Measurements from ENCODE around the gene ZNF544. TPM values are rescaled to one million over a fixed set of nuclear protein-coding genes. Genes with fewer than 3 reads are reported as not detected.
A peak's percentile ranks its signal among the peaks of the same experiment; 100 is the strongest.
"Not testable (repeated sequence)": the region's sequence is repeated elsewhere in the genome, so short reads cannot be mapped to it uniquely, and the experiment has no call there.

ZNF544 gene
- total RNA-seq, 1 donor from 2014 or later, result 20.1 TPM

GRCh38 chr19:58252102-58252685 is 23.5 kb downstream of the ZNF544 start:
- peaks cover 95% of the 10 kb centered on the region for H3K9me3 ChIP-seq
- intact Hi-C loops (cut with DNase I), result no loop called here

DNA sequence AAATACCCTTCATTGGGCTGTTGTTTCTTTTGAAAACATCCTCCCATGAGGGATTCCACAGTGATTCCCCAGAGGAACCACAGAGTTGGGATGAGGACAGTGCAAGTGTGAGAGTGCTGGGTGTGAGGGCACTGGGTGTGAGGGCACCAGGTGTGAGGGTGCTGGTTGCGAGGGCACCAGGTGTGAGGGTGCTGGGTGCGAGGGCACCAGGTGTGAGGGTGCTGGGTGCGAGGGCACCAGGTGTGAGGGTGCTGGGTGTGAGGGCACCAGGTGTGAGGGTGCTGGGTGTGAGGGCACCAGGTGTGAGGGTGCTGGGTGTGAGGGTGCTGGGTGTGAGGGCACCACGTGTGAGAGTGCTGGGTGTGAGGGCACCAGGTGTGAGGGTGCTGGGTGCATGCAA is 29.5 kb downstream of the ZNF544 start:
- intact Hi-C loops (cut with DNase I); H3K4me1 ChIP-seq; H3K27me3 ChIP-seq; H3K27ac ChIP-seq; DNase-seq (ENCODE audit: extremely low spot score in 2 of 2); H3K4me3 ChIP-seq: not testable (repeated sequence)
- H3K9me3 ChIP-seq, result peaks cover 97% of the 10 kb centered on the region
- H3K36me3 ChIP-seq, result peaks cover 0 to 100% of the 10 kb centered on the region in 2 donors

More at GRCh38 chr19:58252102-58252685, 23.5 kb downstream of the ZNF544 start:
- Histone ChIP-seq H3K27me3 (no peaks in the 10 kb centered on the region), H3K4me3 (no peak overlapping the region), H3K36me3 (peaks cover 0 to 100% of the 10 kb centered on the region in 2 donors), H3K4me1 (no peaks in the 10 kb centered on the region), H3K27ac (no peak overlapping the region)
- no peak for TF ChIP-seq CTCF (IDR thresholded peaks at IDR 0.05)
- no peak for TF ChIP-seq POLR2AphosphoS5 (IDR thresholded peaks at IDR 0.05; ENCODE audit: insufficient read depth in 1 of 2, low read depth in 1 of 2)
- no peak for TF ChIP-seq POLR2A (IDR thresholded peaks at IDR 0.05)
- DNase-seq (ENCODE audit: extremely low spot score in 2 of 2), result no peak

- H3K9me3 ChIP-seq, result peaks cover 97% of the 10 kb centered on the region
- intact Hi-C loops (cut with DNase I), result loop anchor here (5.0 kb wide), 1 partner anchor 819 kb away; no protein-coding TSS in a partner anchor
- no peak for DNase-seq (ENCODE audit: extremely low spot score in 2 of 2)
- TF ChIP-seq POLR2AphosphoS5 (IDR thresholded peaks at IDR 0.05; ENCODE audit: insufficient read depth in 1 of 2, low read depth in 1 of 2), result no peak
- no peaks in the 10 kb centered on the region for H3K4me1 ChIP-seq
- H3K36me3 ChIP-seq, result peaks cover 0 to 100% of the 10 kb centered on the region in 2 donors
- H3K4me3 ChIP-seq, result peak overlapping the region in 1 of 2 donors; percentile 3
- H3K27ac ChIP-seq, result no peak overlapping the region
- no peaks in the 10 kb centered on the region for H3K27me3 ChIP-seq
Measured at GRCh38 chr19:58261600-58261967, 32.9 kb downstream of the ZNF544 start.

DNA sequence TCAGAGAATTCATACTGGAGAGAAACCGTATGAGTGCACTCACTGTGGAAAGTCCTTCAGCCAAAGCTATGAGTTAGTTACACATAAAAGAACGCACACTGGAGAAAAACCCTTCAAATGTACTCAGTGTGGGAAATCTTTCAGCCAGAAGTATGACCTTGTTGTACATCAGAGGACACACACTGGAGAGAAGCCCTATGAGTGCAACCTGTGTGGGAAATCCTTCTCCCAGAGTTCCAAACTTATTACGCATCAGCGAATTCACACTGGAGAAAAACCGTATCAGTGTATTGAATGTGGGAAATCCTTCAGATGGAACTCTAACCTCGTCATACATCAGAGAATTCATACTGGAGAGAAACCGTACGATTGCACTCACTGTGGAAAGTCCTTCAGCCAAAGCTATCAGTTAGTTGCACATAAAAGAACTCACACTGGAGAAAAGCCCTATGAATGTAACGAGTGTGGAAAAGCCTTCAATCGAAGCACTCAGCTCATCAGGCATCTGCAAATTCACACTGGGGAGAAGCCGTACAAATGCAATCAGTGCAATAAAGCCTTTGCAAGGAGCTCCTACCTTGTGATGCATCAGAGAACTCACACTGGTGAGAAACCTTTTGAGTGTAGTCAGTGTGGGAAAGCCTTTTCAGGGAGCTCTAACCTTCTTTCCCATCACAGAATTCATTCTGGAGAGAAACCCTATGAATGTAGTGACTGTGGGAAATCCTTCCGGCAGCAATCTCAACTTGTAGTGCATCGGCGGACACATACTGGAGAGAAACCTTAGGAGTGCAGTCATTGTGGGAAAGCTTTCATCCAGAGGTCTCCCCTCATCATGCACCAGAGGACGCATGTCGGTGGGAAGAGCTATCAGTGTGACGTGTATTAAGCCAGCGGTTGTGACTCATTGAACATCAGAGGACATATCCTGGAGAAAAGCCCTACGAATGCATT is 33.5 kb downstream of the ZNF544 start:
- TF ChIP-seq POLR2A (IDR thresholded peaks at IDR 0.05), result no peak
- TF ChIP-seq CTCF (IDR thresholded peaks at IDR 0.05), result no peak
- TF ChIP-seq POLR2AphosphoS5 (IDR thresholded peaks at IDR 0.05; ENCODE audit: insufficient read depth in 1 of 2, low read depth in 1 of 2), result no peak
- Histone ChIP-seq H3K27ac (no peak overlapping the region), H3K36me3 (peaks cover 0 to 99% of the 10 kb centered on the region in 2 donors), H3K27me3 (no peaks in the 10 kb centered on the region), H3K9me3 (peaks cover 97% of the 10 kb centered on the region), H3K4me1 (no peaks in the 10 kb centered on the region), H3K4me3 (peak overlapping the region in 1 of 2 donors; percentile 3)
- no peak for DNase-seq (ENCODE audit: extremely low spot score in 2 of 2)
- intact Hi-C loops (cut with DNase I), result loop anchor here (5.0 kb wide), 1 partner anchor 820 kb away; no protein-coding TSS in a partner anchor

- Histone ChIP-seq H3K36me3 (peaks cover 0 to 93% of the 10 kb centered on the region in 2 donors), H3K27ac (no peak overlapping the region), H3K27me3 (no peaks in the 10 kb centered on the region), H3K4me1 (no peaks in the 10 kb centered on the region), H3K9me3 (peaks cover 95% of the 10 kb centered on the region), H3K4me3 (no peak overlapping the region)
- TF ChIP-seq POLR2AphosphoS5 (IDR thresholded peaks at IDR 0.05; ENCODE audit: insufficient read depth in 1 of 2, low read depth in 1 of 2), result no peak
- TF ChIP-seq CTCF (IDR thresholded peaks at IDR 0.05), result no peak
- TF ChIP-seq POLR2A (IDR thresholded peaks at IDR 0.05), result no peak
- intact Hi-C loops (cut with DNase I), result loop anchor here (5.0 kb wide), 1 partner anchor 821 kb away; no protein-coding TSS in a partner anchor
- no peak for DNase-seq (ENCODE audit: extremely low spot score in 2 of 2)
Measured at GRCh38 chr19:58262922-58263296, 34.2 kb downstream of the ZNF544 start.
